OCI-LY3 (cell line): ENCODE data around the gene NAGPA.

ENCODE experiments used
- EZH2phosphoT487 ChIP-seq: fragments of 200-600 bp; shearing (Covaris generic); IDR thresholded peaks from 2 replicates; pipeline ENCODE4 v1.6.1; 2018; ENCODE audit warnings: antibody characterized with exemption, mixed run types, low read depth
- TF ChIP-seq, protein P1 (sequence below): fragments of 200-600, 300-600 bp; sonication (generic); IDR thresholded peaks from 2 replicates; pipeline ENCODE4 v1.5.1; 2014; ENCODE audit warnings: antibody characterized with exemption, low read length, low read depth

DNA sequence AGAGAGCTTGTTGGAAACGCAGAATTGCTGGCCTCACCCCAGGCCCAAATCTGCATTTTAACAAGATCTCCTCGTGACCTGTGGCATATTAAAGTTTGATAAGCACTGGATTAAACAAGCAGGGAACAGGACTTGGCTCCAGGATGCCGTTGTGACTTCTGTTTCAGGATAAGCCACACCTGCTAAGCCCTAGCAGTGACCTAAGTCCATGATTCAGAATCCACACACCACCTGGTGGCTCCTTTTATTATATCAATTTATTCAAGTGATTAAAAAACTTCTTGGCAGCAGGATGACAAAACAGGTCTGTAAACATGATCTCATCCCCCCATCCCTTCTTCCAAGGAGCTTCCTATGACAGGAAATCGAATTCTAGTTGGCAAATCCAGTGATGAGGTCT is 9.1 kb downstream of the NAGPA start:
- TF ChIP-seq, protein P1, sequence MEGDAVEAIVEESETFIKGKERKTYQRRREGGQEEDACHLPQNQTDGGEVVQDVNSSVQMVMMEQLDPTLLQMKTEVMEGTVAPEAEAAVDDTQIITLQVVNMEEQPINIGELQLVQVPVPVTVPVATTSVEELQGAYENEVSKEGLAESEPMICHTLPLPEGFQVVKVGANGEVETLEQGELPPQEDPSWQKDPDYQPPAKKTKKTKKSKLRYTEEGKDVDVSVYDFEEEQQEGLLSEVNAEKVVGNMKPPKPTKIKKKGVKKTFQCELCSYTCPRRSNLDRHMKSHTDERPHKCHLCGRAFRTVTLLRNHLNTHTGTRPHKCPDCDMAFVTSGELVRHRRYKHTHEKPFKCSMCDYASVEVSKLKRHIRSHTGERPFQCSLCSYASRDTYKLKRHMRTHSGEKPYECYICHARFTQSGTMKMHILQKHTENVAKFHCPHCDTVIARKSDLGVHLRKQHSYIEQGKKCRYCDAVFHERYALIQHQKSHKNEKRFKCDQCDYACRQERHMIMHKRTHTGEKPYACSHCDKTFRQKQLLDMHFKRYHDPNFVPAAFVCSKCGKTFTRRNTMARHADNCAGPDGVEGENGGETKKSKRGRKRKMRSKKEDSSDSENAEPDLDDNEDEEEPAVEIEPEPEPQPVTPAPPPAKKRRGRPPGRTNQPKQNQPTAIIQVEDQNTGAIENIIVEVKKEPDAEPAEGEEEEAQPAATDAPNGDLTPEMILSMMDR: peak; percentile 27
- no peak for TF ChIP-seq EZH2phosphoT487
